Neural crest cell (in vitro differentiated cells): ENCODE data around the gene SLCO1A2. TPM values are rescaled to one million over a fixed set of nuclear protein-coding genes. Genes with fewer than 3 reads are reported as not detected.

Experiments used
- DNase-seq: peaks from one replicate; pipeline ENCODE4 v3.0.0; 2021; ENCODE audit warnings: low read depth, mixed read lengths, low spot score
- H3K27ac Mint-ChIP-seq: one replicate; pipeline ENCODE4 v1.8.0; 2021; ENCODE audit warnings: mild to moderate bottlenecking, mixed read lengths; ENCODE audit not compliant: unreplicated experiment
- H3K27me3 Mint-ChIP-seq: 2 replicates; pipeline ENCODE4 v1.8.0; 2021; ENCODE audit warnings: low read depth, mild to moderate bottlenecking, mixed read lengths
- H3K36me3 Mint-ChIP-seq: 2 replicates; pipeline ENCODE4 v1.8.0; 2021; ENCODE audit warnings: low read depth, mild to moderate bottlenecking, mixed read lengths
- H3K4me1 Mint-ChIP-seq: 2 replicates; pipeline ENCODE4 v1.8.0; 2021; ENCODE audit warnings: mixed read lengths
- H3K4me3 Mint-ChIP-seq: one replicate; pipeline ENCODE4 v1.8.0; 2021; ENCODE audit warnings: mild to moderate bottlenecking, mixed read lengths
- H3K9me3 Mint-ChIP-seq: 2 replicates; pipeline ENCODE4 v1.8.0; 2021; ENCODE audit warnings: mixed read lengths
- total RNA-seq: library from RNA; stranded (reverse); gene quantifications from 2 replicates; pipeline ENCODE4 v1.2.1, GENCODE V29; 2021
- TF ChIP-seq, protein P1 (sequence below): fragments of 200-600 bp; sonication (generic); conservative IDR thresholded peaks from 2 replicates; pipeline ENCODE4 v1.5.0; 2021; ENCODE audit warnings: antibody characterized with exemption, mild to moderate bottlenecking

The SLCO1A2 gene
- total RNA-seq, 1 donor from 2014 or later, result 5.4 TPM

GRCh38 chr12:21220266-21220665, 114.5 kb downstream of the SLCO1A2 start:
- TF ChIP-seq, protein P1, sequence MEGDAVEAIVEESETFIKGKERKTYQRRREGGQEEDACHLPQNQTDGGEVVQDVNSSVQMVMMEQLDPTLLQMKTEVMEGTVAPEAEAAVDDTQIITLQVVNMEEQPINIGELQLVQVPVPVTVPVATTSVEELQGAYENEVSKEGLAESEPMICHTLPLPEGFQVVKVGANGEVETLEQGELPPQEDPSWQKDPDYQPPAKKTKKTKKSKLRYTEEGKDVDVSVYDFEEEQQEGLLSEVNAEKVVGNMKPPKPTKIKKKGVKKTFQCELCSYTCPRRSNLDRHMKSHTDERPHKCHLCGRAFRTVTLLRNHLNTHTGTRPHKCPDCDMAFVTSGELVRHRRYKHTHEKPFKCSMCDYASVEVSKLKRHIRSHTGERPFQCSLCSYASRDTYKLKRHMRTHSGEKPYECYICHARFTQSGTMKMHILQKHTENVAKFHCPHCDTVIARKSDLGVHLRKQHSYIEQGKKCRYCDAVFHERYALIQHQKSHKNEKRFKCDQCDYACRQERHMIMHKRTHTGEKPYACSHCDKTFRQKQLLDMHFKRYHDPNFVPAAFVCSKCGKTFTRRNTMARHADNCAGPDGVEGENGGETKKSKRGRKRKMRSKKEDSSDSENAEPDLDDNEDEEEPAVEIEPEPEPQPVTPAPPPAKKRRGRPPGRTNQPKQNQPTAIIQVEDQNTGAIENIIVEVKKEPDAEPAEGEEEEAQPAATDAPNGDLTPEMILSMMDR, result no peak
- DNase-seq, result no peak
- Mint-ChIP-seq H3K27me3 (no peaks in the 10 kb centered on the region), H3K4me3 (no peak overlapping the region), H3K27ac (no peak overlapping the region), H3K36me3 (peaks cover 5% of the 10 kb centered on the region), H3K4me1 (peaks cover 9% of the 10 kb centered on the region), H3K9me3 (peaks cover 3% of the 10 kb centered on the region)

DNA sequence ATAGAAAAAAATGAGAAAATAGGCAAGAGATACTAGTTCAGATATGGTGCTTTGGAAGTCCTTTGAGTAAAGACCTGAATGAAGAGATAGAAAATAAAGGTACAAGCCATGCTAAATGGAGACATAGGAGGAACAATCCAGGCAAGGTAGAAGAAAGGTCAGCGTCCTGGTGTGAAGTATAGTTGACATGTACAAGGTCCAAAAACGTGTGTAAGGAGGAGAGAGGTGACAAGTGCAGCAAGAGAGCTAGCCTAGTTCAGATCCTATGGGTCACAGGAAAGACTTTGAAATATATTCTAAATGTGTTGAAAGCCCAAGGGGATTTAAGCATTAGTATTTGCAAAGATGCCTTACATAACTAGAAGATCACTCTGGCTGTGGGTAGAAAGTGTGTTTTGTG, 115.5 kb downstream of the SLCO1A2 start:
- Mint-ChIP-seq H3K36me3 (peaks cover 10% of the 10 kb centered on the region), H3K4me1 (peaks cover 14% of the 10 kb centered on the region), H3K4me3 (no peak overlapping the region), H3K27ac (no peak overlapping the region), H3K27me3 (no peaks in the 10 kb centered on the region), H3K9me3 (peaks cover 7% of the 10 kb centered on the region)
- TF ChIP-seq, protein P1, result no peak
- DNase-seq, result no peak

Other genes with a start within 250 kb of the SLCO1A2 start
- 0.21 TPM in 1 of 2 replicates, not detected in the other for gene SLCO1B1, start 203.7 kb downstream of the SLCO1A2 start, total RNA-seq
- 0.28 TPM in 1 of 2 replicates, not detected in the other for gene IAPP, start 38.0 kb upstream of the SLCO1A2 start, total RNA-seq
- 6.2 and 8.8 TPM in 2 replicates for gene PYROXD1, start 102.7 kb upstream of the SLCO1A2 start, total RNA-seq
- gene RECQL, start 166.7 kb upstream of the SLCO1A2 start, total RNA-seq, result 24.7 and 26.9 TPM in 2 replicates
- 26.3 and 30.8 TPM in 2 replicates for gene GOLT1B, start 166.9 kb upstream of the SLCO1A2 start, total RNA-seq
- gene SPX, start 191.4 kb upstream of the SLCO1A2 start, total RNA-seq, result 0.19 and 0.36 TPM in 2 replicates